Measurements from ENCODE around the gene FOXC2.

GRCh38 chr16:86565181-86565631 lies 1.4 kb upstream of the FOXC2 start:
- TF ChIP-seq POLR2A (IDR thresholded peaks at IDR 0.05) = no peak
- no peak for TF ChIP-seq CTCF (IDR thresholded peaks at IDR 0.05)

Measured in heart left ventricle (tissue), 13 donors.